Astrocyte of the hippocampus (primary cell): Measurements from ENCODE around the gene TSC22D1.

Source experiments
- DNase-seq: peaks from one replicate; pipeline ENCODE4 v3.0.0; 2011; ENCODE audit warnings: low read depth, low spot score

TSC22D1 gene

GRCh38 chr13:44385401-44385800 is 190.7 kb downstream of the TSC22D1 start:
- no peak for DNase-seq

GRCh38 chr13:44384778-44385177 is 191.4 kb downstream of the TSC22D1 start:
- DNase-seq = no peak

- DNase-seq = no peak
Observed at GRCh38 chr13:44383945-44384344, 192.2 kb downstream of the TSC22D1 start.

- no peak for DNase-seq
Observed at GRCh38 chr13:44382635-44383145, 193.4 kb downstream of the TSC22D1 start.
